Stimulated activated CD4-positive, alpha-beta T cell treated with anti-CD3 and anti-CD28 coated beads, Interleukin-15, amount 100 ng/mL, for 24 hours (primary cell): ENCODE measurements around the gene LGALS3BP.
"Not testable (repeated sequence)": the region's sequence is repeated elsewhere in the genome, so short reads cannot be mapped to it uniquely, and the experiment has no call there.

Experiments used
- DNase-seq: peaks from one replicate; pipeline ENCODE4 v3.0.0-alpha.2; 2020

Gene LGALS3BP

DNA sequence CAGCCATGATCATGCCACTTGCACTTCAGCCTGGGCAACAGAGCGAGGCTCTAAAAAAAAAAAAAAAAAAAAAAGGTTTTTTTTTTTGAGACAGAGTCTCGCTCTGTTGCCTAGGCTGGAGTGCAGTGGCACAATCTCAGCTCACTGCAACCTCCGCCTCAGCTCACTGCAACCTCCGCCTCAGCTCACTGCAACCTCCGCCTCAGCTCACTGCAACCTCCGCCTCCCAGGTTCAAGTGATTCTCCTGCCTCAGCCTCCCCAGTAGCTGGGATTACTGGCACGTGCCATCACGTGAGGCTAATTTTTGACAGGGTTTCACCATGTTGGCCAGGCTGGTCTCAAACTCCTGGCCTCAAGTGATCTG is 16.8 kb downstream of the LGALS3BP start:
- not testable (repeated sequence) for DNase-seq

DNA sequence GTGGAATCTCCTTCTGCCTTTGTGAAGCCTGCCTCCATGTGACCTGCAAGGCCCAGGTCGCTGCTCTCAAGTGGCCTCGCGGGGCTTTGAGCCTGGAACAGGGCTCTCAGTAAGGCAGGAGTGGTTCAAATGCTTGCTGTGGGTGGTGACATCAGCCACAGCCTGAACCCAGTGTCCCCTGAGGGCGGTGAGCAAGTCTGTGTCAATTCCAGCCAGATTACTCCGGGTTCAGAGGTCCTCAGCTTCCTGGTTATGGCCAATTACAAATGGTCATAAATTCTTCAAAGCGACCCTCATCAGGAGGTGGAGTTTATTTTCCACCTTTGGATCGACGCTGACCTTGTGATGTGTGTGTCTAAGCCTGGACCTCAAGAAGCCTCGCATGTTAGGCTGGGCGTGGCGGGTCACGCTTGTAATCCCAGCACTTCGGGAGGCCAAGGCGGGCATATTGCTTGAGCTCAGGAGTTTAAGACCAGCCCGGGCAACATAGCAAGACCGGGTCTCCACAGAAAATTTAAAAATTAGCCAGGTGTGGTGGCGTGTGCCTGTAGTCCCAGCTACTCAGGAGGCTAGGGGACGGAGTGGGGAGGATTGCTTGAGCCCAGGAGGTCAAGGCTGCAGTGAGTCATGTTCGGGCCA is 17.3 kb downstream of the LGALS3BP start:
- DNase-seq = no peak

DNA sequence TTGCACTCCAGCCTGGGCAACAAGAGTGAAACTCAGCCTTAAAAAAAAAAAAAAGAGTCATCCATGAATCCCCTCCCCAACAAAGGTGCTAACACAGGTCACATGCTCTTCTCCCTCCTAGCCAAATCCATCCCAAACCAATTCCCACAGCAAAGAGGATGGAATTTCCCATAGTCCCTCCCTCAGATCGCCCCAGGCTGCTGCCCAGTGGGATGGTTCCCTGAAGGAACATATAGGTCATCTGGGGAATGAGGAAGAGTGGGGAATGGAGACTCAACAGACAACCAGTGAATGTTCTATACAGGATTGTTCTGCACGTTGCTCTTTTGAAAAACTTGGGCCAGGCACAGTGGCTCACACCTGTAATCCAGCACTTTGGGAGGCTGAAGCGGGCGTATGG is 18.2 kb downstream of the LGALS3BP start:
- no peak for DNase-seq

DNA sequence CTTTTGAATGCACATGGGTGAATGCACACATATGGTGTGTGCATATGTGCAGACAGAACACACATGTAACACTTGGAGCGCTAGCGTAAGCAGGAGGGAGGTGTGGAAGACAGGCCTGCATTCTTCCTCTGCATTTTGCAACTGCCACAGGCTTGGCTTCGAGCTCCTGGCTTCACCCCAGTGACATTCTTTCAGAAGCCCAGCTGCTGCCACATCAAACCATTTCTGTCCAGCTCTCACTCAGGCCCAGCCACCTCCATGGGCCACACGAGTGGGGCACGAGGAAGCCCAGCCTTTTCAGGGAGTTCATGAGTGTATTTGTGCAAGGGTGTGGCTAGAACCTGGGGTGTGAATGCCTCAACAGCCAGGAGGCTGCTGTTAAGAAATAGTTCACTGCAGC is 18.8 kb downstream of the LGALS3BP start:
- no peak for DNase-seq

DNA sequence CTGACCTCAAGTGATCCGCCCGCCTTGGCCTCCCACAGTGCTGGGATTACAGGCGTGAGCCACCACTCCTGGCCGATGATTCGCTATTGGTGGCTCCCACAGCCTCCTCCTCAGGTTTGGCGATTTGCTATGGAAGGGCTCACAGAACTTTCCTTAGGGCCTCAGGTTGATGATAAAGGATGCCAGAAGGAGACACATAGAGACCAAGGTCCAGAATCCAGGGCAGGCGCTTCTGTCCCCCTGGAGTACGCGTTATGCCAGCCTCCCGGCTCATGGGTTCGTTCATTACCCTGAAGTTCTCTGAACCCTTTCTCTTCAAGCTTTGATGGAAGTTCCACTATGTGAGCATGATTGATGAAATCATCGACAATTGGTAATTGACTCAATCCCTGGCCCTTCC is 19.9 kb downstream of the LGALS3BP start:
- DNase-seq = no peak

DNA sequence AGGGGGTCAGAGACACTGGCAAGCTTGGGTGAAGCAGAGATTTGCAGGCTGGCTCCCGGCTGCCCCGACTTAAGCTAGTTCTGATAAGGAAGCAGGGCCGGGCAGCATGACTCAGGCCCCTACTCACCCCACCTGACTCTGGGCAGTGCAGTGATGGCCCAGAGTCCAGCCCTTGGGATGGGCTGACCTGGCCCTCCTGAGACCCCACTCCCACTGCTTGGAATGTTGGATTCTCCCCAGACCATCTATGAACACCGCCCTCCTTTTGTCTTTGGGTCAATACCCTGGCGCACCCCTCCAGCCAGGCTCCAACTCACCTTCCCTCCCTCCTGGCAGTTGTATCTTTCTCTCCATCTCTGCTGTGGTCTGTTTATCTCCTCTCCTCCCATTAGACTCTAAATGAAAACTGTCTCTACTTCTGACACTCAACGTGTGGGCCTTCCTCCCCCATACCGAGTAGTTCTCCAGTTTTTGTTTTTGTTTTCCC is 21.0 kb downstream of the LGALS3BP start:
- DNase-seq = no peak

DNA sequence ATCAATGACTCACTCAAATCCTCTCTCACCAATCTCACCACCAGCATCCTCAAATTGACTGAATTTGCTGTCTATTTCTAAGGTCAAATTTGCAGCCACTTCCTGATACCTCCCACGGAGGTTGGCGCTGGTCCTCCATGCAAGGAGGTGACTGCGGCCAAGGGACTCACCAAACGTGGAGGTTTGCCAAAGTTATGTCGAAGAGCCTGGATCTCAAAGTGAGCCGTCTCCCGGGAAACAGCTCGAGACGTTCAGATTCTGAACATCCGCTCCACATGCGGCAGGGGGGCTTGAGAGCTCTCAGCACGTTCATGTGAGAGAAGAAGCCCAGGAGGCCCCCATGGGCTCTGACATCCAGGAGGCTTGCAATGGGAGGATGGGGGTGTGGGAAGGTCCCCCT is 22.6 kb downstream of the LGALS3BP start:
- no peak for DNase-seq

DNA sequence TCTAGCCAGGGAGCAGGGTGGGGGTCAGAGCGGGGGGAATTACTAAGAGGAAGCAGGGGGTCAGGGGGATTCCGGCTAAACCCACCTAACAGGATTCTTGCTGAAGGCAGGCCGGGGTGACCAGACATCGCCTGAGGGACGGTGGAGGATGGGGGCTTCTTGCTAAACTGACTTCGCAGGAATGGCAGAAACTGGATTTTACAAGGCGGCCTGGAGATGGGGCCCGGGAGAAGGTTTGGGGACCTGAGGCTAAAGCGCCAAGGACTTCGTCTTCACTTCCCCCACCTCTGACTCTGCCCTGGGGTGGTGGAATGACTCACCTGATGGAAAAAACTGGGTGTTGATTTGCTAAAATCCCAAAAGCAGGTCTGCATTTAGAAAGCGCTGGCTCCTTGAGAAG is 23.5 kb downstream of the LGALS3BP start:
- DNase-seq = no peak

DNA sequence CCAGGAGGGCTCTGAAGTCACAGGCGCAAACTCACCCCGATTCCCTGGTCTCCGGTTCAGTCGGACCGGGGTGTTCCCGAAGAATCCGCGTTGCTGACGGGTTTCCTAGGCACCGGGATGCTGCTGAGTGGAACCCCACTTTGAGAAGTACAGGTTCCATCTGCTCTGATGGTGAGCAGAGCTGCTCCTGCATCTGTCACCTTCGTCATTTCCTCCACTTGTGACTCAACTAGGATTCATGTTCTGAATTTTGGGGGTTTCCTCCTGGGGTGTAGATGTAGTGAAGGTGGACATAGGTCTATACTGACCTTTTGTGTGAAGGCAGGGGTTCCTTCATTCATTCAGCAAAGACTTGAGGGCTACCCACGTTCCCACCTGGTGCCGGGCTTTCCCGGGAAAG is 25.0 kb downstream of the LGALS3BP start:
- DNase-seq = no peak

DNA sequence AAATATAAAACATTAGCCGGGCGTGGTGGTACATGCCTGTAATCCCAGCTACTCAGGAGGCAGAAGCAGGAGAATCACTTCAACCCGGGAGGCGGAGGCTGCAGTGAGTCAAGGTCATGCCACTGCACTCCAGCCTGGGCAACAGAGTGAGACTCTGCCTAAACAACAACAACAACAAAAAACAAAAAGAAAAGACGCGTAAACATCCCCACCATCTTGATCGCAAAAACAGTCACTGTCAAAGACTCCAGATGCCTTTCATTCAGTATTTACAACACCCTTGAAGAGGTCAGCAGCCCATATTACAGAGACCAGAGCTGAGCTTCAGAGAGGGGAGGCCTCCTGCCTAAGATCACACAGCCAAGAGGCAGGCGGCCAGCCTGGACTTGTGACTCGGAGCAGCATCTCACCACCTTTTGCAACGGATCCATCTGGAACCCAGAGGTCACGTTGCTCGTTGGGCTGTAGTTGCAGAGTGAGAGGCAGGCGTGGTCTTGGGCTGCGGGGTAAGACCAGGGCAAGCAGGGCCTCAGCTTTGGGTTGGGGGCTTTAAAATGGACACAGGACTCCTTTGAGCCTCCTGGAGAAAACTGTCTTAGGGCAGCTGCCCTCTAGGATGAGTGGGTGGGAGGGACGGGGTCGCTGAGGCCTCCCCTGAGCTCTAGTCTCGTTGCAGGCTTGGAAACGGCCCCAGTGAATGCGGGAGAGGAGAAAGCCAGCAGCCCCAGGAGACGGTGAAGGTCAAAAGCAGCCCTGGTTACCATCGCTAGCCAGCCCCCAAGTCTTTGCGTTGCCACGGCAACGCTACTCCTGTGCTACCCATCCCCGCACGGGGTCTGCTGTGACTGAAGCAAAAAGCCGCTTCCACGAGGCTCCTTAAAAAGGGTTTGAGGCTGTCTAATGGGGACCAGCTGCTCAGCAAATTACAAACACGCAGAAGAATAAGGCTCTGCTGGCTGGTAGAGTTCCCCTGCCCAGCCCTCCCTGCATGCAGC is 26.1 kb downstream of the LGALS3BP start:
- no peak for DNase-seq

DNA sequence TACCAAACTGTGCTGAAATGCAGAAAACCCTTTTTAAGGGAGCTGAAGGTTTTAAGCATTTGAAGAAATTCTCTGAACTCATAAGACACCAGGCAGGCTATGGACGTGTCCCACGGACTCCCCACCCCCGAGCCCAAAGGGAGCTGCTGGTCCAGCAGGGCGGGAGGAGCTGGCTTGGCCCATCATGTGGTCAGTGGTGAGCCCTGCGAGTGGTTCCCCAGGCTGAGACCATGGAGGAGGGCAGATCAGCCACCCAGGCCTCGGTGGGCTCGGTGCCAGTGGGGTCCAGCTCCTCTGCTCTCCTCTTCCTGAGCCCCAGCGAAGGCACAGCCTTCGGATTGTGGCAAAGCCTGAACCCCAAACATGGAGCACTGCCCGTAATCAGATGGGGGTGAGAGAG is 27.0 kb downstream of the LGALS3BP start:
- DNase-seq = no peak

DNA sequence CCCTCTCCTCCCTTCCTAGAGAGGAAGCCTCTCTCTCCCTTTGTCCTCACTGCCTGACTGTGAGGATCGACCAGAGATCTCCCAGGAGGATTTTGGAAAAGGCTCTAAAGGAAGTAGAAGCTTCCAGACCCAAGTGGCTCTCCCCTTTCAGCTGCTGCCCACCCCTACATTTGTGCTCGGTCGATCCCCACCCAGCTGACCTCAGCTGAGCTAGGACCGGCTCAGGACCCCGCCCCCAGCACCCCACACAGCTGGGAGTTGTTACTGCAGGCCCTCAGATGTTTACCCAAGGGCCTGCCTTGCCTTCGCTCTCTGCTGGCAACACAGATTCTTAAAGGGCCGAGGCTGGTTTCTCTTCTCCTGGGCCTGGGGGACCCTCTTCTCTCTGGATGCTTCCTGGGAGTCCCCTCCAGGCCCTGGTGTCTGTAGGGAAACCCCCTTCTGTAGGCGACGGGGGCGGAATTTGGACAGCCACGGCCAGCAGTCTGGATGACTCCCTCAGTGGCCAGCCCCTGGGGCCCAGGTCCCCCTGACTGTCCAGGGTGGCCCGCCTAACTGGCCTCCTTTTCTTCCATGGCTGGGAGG is 27.7 kb downstream of the LGALS3BP start:
- DNase-seq = no peak

DNA sequence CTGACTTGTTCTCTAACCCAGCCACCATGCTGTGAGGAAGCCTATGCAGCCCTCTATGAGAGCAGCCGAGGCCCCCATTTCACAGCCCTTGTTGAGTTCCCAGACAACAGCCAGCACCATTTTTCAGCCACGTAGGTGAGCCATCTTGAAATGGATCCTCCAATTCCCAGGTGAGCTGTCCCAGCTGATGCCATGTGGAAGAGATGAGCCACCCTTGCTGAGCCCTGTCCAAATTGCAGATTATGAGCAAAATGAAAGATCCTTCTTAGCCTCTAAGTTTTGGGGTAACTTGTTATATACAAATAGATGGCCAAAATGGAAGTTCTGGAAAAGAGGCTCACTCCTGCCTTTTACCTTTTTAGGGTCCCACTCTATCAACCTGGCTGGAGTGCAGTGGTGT is 28.9 kb downstream of the LGALS3BP start:
- DNase-seq = no peak

DNA sequence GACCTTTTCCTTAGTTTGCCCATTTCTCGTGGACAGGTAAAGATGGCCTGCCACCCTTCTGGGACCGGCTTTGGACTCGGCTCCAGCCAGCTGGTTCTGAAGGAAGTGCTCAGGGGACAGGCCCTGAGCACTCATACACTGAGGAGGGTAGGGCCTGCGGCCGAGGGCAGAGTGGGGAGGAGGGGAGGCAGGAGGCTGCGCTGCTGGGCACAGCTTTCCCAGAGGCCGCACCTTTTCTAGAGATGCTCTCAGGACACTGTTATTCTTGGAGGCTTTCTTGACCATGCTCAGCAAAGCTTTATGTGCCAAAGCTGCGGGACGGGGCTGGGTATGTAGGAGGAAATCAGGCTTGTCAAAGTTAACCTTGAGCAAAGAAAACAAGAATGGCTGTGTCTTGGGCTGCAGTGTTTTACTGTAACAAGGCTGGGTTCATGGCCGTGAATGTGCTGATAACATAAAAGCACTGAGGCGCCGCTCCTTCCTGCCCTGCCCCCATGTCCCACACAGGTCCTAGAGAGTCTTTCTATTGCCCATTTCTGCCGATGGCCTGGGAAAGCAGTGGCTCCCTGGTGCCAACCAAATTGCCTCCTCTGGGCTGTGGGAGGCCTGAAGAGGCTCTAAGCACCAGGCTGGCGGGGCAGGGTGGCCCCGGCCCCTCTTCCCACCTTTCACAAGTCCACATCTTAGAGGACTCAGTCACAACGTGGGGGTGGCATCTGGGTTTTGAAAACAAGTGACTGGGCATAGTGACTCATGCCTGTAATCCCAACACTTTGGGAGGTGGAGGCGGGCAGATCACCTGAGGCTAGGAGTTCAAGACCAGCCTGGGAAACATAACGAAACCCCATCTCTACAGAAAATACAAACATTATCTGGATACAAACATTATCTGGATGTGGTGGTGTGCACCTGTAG is 32.2 kb downstream of the LGALS3BP start:
- no peak for DNase-seq

DNA sequence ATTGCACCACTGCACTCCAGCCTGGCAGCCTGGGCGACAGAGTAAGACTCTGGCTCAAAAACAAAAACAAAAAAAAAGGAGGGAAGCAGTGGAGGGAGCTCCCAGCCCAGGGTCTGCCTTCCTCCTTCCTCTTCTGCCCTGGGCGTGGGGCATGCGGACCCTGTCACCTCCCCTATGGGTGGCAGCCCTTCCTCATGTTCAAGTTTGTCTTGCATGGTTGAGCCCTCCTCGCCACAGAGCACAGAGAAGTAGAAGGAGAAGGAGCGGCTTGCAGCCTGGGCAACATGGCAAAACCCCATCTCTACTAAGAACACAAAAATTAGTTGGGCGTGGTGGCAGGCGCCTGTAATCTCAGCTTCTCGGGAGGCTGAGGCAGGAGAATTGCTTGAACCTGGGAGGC is 33.1 kb downstream of the LGALS3BP start:
- DNase-seq = no peak

DNA sequence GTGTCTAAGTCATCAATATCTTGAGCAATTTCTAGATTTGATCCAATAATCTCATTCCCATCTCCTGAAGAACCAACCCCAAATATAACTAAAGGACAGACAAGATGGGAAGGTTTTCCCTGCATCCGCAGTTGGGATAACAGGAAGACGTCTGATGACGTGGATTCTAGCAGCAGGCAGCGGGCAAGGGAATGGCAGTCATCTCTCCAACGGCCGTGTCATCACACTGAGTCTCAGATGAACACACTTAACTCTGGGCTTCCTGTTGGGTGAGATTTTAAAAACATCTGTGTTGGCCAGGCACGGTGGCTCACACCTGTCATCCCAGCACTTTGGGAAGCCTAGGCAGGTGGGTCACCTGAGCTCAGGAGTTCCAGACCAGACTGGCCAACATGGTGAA is 33.6 kb downstream of the LGALS3BP start:
- no peak for DNase-seq

DNA sequence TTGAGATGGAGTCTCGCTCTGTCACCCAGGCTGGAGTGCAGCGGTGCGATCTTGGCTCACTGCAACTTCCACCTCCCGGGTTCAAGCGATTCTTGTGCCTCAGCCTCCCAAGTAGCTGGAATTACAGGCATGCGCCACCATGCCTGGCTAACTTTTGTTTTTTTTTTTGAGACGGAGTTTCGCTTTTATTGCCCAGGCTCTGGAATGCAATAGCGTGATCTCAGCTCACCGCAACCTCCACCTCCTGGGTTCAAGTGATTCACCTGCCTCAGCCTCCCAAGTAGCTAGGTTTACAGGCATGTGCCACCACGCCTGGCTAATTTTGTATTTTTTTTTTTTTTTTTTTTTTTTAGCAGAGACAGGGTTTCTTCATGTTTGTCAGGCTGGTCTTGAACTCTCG is 34.3 kb downstream of the LGALS3BP start:
- not testable (repeated sequence) for DNase-seq

DNA sequence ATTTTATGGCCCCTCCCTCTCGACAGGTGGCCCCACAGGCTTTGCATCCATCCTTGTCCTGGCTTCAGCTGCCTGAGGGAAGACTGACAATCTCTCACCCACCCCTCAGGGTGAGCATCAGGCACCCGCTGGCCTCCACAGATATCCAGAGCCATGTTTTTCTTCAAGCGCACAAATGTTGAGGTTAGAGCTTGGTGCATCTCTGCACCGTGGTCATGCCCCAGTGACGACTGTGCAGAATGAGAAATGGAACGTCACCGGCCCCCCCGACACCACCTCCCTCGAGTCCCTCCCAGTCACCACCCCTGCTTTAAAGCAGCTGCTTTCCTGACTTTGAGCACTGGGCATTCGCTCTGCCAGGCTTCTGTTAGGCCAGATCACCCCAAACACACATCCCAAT is 34.8 kb downstream of the LGALS3BP start:
- DNase-seq = no peak

DNA sequence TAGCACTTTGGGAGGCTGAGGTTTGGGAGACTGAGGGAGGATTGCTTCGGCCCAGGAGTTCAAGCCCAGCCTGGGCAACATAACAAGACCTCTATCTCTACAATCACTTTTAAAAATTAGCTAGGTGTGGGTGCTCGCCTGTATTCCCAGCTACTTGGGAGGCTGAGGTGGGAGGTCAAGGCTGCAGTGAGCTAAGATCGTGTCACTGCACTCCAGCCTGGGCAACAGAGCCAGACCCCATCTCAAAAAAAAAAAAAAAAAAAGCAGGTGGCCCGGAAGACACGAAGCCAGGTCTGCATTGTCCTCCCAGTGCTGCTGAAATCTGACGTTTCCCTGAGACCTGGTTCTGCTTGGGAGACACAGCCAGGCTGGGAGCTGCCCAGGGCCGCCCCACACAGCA is 35.7 kb downstream of the LGALS3BP start:
- no peak for DNase-seq

DNA sequence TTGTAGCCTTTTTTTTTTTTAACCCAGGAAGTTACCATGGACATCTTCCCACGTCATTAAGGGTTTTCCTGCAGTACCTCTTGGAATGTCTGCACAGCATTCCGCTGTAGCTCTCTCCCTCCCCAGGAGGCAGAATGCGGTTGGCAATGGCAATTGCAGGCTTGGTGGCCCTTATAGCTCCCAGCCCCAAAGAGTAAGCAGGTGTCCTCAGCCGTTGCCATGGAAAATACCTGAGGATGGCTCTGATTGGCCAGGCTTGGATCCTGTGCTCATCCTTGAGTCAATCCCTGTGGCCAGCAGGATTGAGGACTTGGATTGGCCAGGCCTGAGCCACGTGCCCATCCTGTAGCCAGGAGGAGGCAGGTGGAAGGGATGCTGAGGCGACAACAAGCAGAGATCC is 39.0 kb downstream of the LGALS3BP start:
- no peak for DNase-seq

DNA sequence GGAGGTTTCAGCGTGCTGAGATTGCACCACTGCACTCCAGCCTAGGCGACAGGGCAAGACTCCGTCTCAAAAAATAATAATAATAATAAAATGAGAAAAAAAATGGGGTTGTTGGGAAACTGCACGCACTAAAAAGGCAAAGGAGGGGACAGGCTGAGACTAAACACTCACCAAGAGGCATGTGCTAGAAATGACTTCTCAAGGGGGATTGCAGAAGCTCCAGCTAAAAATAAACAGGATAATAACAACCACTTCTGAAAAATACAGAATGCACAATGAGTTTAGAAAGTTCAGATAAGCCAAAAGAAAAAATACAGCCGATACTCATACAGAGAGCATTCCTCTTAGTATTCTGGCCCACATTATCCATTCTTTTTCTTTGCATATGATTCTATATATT is 39.5 kb downstream of the LGALS3BP start:
- DNase-seq = no peak

DNA sequence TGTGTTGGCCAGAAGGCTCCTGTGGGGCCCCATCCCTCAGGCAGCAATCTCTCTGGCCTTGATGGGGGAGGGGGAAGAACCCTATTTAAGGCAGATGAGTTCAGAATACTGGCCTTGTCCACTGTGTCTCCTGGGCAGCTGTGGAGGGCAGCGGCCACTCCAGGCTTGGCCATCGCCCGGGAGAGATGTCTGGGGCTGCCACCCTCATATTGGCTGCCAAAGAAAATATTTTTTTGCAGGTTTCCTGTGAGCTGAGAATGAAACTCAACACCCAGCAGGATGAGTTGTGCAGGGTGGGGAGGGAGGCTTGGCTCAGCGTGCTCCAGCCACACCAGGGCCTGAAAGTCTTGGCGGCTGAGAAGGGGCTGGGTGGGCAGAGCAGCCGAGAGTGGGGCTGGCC is 40.1 kb downstream of the LGALS3BP start:
- DNase-seq = no peak

DNA sequence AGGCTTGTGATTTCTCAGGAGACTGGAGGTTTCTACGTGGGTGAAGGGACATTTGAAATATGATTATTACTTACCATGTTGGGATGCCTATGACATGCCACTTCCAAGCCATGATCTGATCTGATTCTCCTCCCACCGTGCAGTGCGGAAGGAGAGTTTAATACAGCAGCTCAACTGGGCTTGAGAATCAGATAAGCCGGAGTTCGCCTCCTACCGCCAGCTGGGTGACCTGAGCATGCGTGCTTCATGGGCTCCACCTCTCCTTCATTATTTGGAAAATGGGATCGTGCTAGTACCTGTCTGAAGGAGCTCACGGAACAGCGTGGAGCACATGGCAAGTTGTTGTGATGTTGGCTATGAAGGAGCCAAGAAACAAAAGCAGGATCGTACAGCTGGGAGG is 42.2 kb downstream of the LGALS3BP start:
- no peak for DNase-seq
